ENCODE measurements around the gene PPP3CA. TPM values are rescaled to one million over a fixed set of nuclear protein-coding genes. Genes with fewer than 3 reads are reported as not detected.

PPP3CA gene
- total RNA-seq, 1 experiment from 2014 or later, result 15.5 TPM

- POLR2A ChIA-PET (ENCODE audit: unreplicated experiment), result no interaction called here
- Histone ChIP-seq H3K27ac (ENCODE audit: low read length) (no peak overlapping the region), H3K4me2 (ENCODE audit: low read length) (no peak overlapping the region), H3K9ac (ENCODE audit: low read length) (no peak overlapping the region), H3K27me3 (ENCODE audit: low read length) (no peaks in the 10 kb centered on the region), H3K36me3 (ENCODE audit: low read depth, low read length) (no peaks in the 10 kb centered on the region), H3K9me2 (replicated peaks; ENCODE audit: low read length) (no peaks in the 10 kb centered on the region), H3K9me3 (ENCODE audit: low read length) (no peaks in the 10 kb centered on the region), H3F3A (ENCODE audit: low read length, unreplicated experiment) (no peaks in the 10 kb centered on the region), H4K20me1 (ENCODE audit: low read length) (no peaks in the 10 kb centered on the region), H2AFZ (ENCODE audit: low read length) (no peak overlapping the region), H3K4me3 (ENCODE audit: low read length) (no peak overlapping the region), H3K4me1 (ENCODE audit: insufficient read depth, low read length) (no peaks in the 10 kb centered on the region), H3K79me2 (ENCODE audit: low read length) (no peaks in the 10 kb centered on the region)
- TF ChIP-seq EZH2 (IDR thresholded peaks at IDR 0.05; ENCODE audit: low read length, unreplicated experiment), result no peak
- ATAC-seq, result no peak
- CTCF ChIA-PET, result no interaction called here
- no TSS peak for BruUV-seq (replicated peaks)
- intact Hi-C loops (cut with micrococcal nuclease), result no loop called here
- no peak for DNase-seq
Measured at GRCh38 chr4:101145021-101145420, 202.3 kb downstream of the PPP3CA start.

GRCh38 chr4:101142259-101142658 lies 205.1 kb downstream of the PPP3CA start:
- Histone ChIP-seq H3K4me2 (ENCODE audit: low read length) (no peak overlapping the region), H3K9ac (ENCODE audit: low read length) (no peak overlapping the region), H3K27ac (ENCODE audit: low read length) (no peak overlapping the region), H4K20me1 (ENCODE audit: low read length) (no peaks in the 10 kb centered on the region), H3F3A (ENCODE audit: low read length, unreplicated experiment) (no peaks in the 10 kb centered on the region), H3K9me3 (ENCODE audit: low read length) (no peaks in the 10 kb centered on the region), H3K36me3 (ENCODE audit: low read depth, low read length) (no peaks in the 10 kb centered on the region), H3K4me3 (ENCODE audit: low read length) (no peak overlapping the region), H3K27me3 (ENCODE audit: low read length) (no peaks in the 10 kb centered on the region), H3K79me2 (ENCODE audit: low read length) (no peaks in the 10 kb centered on the region), H3K4me1 (ENCODE audit: insufficient read depth, low read length) (peaks cover 3% of the 10 kb centered on the region; the same call in 1 of the 2 replicates), H2AFZ (ENCODE audit: low read length) (no peak overlapping the region), H3K9me2 (replicated peaks; ENCODE audit: low read length) (no peaks in the 10 kb centered on the region)
- ChIA-PET POLR2A (ENCODE audit: unreplicated experiment) (no interaction called here), CTCF (no interaction called here)
- TF ChIP-seq, protein P1, sequence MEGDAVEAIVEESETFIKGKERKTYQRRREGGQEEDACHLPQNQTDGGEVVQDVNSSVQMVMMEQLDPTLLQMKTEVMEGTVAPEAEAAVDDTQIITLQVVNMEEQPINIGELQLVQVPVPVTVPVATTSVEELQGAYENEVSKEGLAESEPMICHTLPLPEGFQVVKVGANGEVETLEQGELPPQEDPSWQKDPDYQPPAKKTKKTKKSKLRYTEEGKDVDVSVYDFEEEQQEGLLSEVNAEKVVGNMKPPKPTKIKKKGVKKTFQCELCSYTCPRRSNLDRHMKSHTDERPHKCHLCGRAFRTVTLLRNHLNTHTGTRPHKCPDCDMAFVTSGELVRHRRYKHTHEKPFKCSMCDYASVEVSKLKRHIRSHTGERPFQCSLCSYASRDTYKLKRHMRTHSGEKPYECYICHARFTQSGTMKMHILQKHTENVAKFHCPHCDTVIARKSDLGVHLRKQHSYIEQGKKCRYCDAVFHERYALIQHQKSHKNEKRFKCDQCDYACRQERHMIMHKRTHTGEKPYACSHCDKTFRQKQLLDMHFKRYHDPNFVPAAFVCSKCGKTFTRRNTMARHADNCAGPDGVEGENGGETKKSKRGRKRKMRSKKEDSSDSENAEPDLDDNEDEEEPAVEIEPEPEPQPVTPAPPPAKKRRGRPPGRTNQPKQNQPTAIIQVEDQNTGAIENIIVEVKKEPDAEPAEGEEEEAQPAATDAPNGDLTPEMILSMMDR (conservative IDR thresholded peaks at IDR 0.05; ENCODE audit: low read depth, low read length), result no peak
- no peak for TF ChIP-seq EZH2phosphoT487 (IDR thresholded peaks at IDR 0.05; ENCODE audit: borderline replicate concordance, low read length)
- TF ChIP-seq EZH2 (IDR thresholded peaks at IDR 0.05; ENCODE audit: low read length, unreplicated experiment), result no peak
- no TSS peak for BruUV-seq (replicated peaks)
- ATAC-seq (no peak), DNase-seq (no peak)
- intact Hi-C loops (cut with micrococcal nuclease), result no loop called here

GRCh38 chr4:101141855-101142254 lies 205.5 kb downstream of the PPP3CA start:
- H3K27me3 ChIP-seq (ENCODE audit: low read length), result no peaks in the 10 kb centered on the region
- H3K27ac ChIP-seq (ENCODE audit: low read length), result no peak overlapping the region
- H3K9me2 ChIP-seq (replicated peaks; ENCODE audit: low read length), result no peaks in the 10 kb centered on the region
- intact Hi-C loops (cut with micrococcal nuclease), result no loop called here
- no peak for DNase-seq
- no peaks in the 10 kb centered on the region for H3K9me3 ChIP-seq (ENCODE audit: low read length)
- BruUV-seq (replicated peaks), result no TSS peak
- no peak overlapping the region for H3K4me2 ChIP-seq (ENCODE audit: low read length)
- ChIA-PET CTCF (no interaction called here), POLR2A (ENCODE audit: unreplicated experiment) (no interaction called here)
- no peaks in the 10 kb centered on the region for H3K79me2 ChIP-seq (ENCODE audit: low read length)
- no peaks in the 10 kb centered on the region for H3F3A ChIP-seq (ENCODE audit: low read length, unreplicated experiment)
- H2AFZ ChIP-seq (ENCODE audit: low read length), result no peak overlapping the region
- no peak for TF ChIP-seq EZH2 (IDR thresholded peaks at IDR 0.05; ENCODE audit: low read length, unreplicated experiment)
- TF ChIP-seq, protein P1 (conservative IDR thresholded peaks at IDR 0.05; ENCODE audit: low read depth, low read length), result no peak
- TF ChIP-seq EZH2phosphoT487 (IDR thresholded peaks at IDR 0.05; ENCODE audit: borderline replicate concordance, low read length), result no peak
- H3K4me1 ChIP-seq (ENCODE audit: insufficient read depth, low read length), result peaks cover 7% of the 10 kb centered on the region
- no peak overlapping the region for H3K4me3 ChIP-seq (ENCODE audit: low read length)
- no peak for ATAC-seq
- H4K20me1 ChIP-seq (ENCODE audit: low read length), result no peaks in the 10 kb centered on the region
- H3K36me3 ChIP-seq (ENCODE audit: low read depth, low read length), result no peaks in the 10 kb centered on the region
- no peak overlapping the region for H3K9ac ChIP-seq (ENCODE audit: low read length)
